Measurements from ENCODE around the gene SPINT3.

Gene SPINT3

DNA sequence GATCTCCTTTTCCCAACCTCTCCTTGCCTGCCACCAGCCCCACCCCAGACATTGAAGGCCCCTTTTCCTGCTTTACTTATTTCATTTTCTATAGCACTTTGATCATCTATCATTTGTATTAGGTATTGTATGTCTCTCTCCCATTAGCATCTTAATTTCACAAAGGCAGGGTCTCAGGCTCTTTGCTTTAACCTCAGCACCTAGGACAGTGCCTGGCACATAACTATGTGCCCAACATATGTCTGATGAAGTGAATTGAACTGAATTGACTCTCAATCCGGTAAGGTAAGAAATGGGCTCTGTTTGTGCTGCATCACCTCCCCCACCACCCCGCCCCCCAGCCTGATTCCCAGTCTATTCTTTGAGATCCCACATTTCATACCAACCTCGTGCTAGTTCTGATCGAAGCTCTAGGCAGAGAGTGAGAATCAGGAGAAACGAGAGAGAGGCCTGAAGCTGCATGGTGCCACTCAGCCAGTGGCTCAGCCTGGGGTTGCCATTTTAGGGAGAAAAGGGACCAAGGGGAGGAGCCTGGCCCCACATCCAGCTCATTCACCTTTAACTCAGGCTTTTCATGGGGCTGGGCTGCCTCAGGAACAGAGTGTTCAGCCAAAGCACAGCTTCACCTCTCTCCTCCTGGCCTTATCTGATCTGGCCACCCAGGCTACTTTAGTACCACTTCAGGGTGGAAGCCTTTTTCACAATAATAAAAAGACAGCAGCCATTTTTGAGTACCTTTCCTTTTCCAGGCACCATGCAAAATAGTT lies at the start of gene SPINT3:
SPINT3 (minus strand) TSS at position 476 of the 767 bp plus-strand sequence; CDS start at position 462, 14 bp downstream.
- DNase-seq (ENCODE audit: low spot score), result no peak

GRCh38 chr20:45564760-45565276 lies 49.4 kb upstream of the SPINT3 start:
- DNase-seq (ENCODE audit: low spot score), result no peak

DNA sequence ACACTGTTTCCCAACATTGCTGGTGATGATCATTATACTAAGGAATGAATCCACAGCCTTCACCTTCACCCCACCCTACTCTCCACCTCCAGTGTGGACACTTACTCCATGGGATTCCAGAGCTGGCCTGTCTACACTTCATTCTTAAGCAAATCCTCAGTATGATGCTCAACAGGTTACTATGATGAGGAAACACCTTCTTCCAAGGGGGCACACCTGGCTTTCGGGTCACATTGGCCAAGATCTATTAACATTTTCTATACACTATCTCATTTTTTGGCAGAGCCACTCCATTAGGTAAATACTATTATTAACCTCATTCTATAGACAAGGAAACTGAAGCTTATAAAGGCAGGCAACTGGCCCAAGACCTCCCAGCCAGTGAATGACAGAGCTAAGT lies 39.8 kb upstream of the SPINT3 start:
- DNase-seq (ENCODE audit: low spot score), result no peak

GRCh38 chr20:45552456-45552855 lies 37.0 kb upstream of the SPINT3 start:
- DNase-seq (ENCODE audit: low spot score), result no peak

DNA sequence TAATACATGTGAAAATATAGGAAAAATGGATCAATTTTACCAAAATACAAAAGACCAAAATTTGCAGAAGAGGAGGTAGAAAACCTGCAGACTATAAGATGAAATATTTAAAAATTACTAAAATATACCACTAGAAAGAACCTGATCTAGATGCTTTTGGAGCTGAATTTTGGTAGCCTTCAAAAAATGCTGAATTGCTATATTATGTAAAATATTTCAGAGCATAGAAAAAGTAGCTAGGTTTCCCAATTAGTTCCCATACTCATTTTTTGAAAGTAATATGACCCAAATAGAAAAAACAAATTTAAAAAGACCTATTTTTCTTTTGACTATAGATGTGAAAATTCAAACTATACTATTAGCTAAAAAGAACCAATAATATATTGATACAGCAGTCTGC lies 35.3 kb upstream of the SPINT3 start:
- no peak for DNase-seq (ENCODE audit: low spot score)

GRCh38 chr20:45548410-45548809 lies 33.0 kb upstream of the SPINT3 start:
- no peak for DNase-seq (ENCODE audit: low spot score)

GRCh38 chr20:45547206-45547770 lies 31.9 kb upstream of the SPINT3 start, which contains the start of gene EPPIN:
EPPIN (minus strand) TSS chr20:45547401; CDS start chr20:45547357, 44 bp downstream.
- DNase-seq (ENCODE audit: low spot score), result no peak

GRCh38 chr20:45545754-45546453 lies 30.5 kb upstream of the SPINT3 start:
- DNase-seq (ENCODE audit: low spot score), result no peak

DNA sequence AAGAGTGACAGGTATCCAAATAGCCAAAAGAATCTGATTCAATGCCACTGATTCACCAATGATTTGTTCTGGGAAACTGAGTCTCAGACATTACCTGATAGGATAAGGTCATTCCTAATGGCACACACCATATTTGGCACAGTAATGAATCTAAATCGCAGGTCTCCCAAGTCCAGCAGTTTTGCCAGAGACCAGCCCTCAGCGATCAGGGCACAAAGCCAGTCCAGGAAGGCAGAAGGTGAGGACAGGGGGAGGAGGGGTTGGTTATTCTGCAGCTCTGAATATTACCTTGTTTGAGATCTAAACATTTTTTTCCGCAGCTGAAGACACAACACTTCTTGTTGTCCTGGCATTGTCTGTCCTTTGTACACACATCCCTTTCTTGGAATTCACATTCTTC lies 29.9 kb upstream of the SPINT3 start:
- DNase-seq (ENCODE audit: low spot score), result no peak

DNA sequence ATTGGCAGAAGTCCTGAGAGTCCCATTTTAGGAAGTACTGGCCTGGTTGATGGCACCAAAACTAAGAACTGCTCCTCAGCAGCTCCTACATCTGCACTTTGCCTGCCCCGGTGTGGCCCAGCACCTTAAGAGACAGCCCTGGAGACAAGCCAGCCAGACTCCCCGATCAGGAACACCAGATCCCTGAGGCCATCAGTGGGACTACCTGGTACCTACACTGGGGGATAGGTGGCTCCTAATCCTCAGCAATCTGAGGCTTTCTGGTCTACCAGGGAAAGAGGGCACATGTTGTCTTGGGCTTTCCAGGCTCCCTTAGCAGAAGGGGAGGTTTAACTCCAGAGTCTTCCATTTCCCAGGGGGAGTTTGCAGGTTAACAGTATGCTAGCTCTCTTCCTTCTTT lies 24.0 kb upstream of the SPINT3 start, which contains the start of gene WFDC6:
WFDC6 (minus strand) TSS at position 101 of the 400 bp plus-strand sequence; CDS start at position 26, 75 bp downstream.
- DNase-seq (ENCODE audit: low spot score), result no peak

DNA sequence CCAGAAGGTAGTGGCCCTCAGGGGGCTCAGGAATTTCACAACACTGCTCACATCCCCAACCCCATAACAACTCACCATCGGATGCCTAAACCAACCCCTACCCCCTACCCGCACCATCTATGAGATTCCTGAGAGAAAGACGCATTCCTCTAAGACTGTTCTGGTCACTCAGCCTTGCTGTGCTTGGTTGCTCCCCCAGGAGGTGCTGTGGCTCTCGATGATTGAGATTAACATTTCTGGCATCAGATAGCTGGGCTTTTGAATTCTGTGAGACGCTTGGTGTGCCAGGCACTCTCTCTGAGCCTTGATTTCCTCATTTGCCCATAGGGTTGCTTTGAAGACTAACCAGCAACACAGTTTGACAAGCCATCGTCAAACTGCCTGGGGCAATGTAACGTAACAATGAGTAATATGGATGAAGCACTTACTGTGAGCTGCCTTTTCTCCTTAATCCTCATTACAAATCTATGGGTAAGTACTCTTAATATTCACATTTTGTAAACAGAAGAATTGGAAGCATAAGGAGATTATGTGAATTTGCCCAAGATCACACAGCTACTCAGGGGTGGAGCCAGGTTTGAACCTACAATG lies 22.9 kb upstream of the SPINT3 start:
- DNase-seq (ENCODE audit: low spot score), result no peak

DNA sequence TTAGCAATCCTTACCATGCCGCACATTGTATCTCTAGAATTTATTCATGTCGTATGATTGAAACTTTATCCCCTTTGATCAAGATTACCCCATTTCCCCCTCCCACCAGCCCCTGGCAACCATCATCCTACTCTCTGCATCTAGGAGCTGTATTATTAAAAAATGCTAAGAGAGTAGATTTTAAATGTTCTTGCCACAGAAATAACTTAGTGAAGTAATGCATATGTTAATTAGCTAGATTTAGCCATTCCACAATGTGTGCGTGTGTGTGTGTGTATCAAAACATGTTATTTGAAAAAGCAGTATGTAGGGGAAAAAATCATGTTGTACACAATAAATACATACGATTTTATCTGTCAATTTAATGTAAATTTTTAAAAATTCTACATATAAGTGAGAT lies 11.9 kb upstream of the SPINT3 start:
- no peak for DNase-seq (ENCODE audit: low spot score)

DNA sequence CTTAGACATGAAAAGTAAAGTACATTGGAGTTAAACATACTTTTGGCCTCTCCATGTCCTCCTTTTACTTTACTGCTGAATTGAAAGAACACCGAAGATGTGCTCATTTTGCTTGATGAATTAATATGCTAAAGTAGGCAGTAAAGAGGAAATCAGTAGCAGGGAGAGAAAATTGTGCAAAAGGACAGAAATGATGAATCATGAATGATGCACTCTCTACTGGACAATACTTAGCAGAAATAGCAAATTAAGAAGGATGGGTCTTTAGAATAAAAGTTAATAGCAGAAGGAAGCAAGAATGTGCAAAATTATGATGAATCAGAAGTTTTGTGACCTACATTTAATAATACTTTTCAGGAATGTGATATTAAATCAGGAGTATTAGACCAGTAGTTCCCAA lies 8.4 kb upstream of the SPINT3 start:
- no peak for DNase-seq (ENCODE audit: low spot score)

DNA sequence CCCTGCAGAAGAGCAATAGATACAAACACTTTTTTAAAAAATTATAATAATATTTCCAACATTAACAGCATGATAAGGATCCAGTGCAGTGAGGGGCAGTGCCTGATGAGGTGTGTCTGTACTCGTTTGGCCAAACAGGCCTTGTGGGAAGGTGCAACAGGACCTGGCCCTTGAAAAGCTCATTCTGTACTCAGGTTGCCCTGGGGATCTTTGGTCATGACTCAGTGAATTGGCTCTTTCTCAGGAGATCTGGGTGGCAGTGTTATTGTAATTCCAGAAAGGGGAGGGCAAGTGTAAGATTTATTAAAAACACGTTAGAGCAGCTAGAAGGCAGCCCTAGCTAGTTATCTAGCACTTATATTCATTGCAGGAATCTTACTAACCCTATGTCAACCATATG lies 2.9 kb upstream of the SPINT3 start:
- DNase-seq (ENCODE audit: low spot score), result no peak

DNA sequence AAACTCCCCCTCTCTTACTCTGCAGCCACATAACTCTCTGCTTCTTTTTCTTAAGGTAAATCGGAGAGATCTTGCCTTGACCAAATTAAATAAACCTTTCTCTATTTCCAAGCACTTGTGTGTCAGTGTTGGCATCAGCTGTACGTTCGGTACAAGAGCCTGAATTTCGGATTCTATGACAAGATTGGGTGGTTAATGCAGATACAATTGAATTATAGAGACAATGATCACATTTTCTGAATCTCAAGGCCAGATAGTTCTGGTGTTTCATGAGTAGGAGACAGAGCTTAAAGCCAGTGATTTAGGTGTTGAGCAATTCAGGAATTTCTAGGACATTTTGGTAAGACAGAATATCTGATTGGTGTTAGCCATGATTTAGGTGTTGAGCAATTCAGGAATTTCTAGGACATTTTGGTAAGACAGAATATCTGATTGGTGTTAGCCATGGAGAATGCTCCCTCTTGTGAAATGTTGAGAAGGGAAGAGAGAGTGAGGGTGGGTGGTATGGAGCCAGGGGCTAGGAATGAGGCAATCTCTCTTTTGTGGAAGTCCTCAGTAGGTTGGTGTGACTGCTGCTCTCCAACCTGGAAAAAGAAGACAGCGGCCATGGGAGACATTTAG lies 5.1 kb downstream of the SPINT3 start:
- no peak for DNase-seq (ENCODE audit: low spot score)

DNA sequence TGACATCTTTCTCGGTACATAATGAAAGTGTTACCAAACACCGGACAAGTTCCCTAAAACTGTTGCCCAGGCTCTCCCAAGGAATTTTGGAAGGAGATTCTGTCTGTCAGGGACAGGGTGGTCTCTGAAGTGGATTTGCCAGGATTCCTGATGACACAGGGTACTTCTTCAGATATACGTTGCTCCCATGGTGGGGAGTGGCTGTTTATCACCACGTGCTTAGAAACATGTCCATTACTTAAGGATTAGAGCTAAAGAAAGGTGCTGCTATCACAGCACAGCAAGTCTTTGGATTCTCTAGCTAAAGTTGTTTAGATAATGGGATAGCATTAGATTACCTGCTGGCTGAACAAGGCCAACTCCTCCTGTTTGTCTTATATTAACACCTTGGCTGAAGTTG lies 6.3 kb downstream of the SPINT3 start:
- no peak for DNase-seq (ENCODE audit: low spot score)

DNA sequence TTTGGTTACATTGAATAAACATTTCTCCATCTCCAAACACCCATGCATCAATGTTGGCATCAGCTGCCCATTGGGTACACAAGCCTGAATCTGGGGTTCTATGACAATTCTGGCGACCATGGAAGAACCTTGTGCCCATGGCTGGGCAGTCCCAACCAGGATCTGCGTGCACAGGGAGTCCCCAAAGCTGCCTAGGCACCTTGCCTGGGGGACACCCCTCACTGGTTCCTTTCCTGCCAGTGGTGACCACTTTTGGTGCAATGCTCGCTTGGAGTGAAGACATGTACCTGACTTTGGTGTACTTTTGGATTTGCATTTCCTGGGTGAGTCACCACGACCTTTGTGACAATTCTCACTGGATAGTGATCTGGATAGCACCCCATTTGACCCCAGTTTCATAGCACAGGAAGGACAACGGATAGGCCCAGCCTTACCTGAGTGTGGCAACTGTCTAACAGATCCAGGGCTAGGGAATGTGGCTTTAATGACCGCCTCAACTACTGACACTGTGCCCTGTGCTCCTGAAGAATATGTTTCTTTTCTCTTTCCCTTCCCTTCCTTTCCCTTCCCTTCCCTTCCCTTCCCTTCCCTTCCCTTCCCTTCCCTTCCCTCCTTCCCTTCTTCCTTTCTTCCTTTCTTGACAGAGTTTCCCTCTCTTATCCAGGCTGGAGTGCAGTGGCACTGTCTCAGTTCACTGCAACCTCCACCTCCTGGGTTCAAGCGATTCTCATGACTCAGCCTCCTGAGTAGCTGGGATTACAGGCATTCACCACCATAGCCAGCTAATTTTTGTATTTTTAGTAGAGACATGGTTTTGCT lies 7.1 kb downstream of the SPINT3 start:
- no peak for DNase-seq (ENCODE audit: low spot score)

GRCh38 chr20:45507011-45507820 lies 8.2 kb downstream of the SPINT3 start:
- DNase-seq (ENCODE audit: low spot score), result no peak

DNA sequence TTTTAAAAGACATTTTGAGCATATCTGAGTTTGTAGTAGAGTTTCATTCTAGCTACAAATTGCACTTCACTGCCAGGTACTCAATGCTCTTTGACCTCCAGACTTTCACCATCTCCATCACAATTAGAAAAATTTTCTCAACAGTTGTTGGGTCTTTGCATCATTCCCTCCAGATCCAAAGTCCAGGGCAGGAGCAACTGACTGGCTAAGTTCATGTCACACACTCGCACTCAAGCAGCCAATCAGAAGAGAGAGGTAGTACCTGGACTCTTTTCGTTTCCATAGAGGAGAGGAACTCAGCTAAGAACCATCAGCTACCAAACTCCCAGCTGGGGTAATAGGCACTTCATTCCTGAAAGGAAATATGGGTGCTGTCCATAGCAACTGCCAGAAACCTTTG lies 9.0 kb downstream of the SPINT3 start:
- no peak for DNase-seq (ENCODE audit: low spot score)

DNA sequence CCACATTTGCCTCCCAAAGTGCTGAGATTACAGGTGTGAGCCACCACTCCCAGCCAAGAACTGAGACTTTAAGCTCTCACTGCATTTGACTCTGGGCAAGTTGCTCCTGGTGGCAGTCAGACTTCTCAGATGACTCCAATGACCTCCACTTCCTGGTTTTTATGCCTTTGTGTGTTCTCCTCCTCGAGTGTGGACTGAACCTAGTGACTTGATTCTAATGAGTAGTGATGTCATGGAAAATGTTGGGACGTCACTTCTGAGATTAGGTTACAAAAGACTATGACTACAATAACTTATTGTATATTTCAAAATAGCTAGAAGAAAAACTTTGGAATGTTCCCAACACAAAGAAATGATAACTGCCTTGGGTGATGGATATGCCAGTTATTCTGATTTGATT lies 12.0 kb downstream of the SPINT3 start:
- DNase-seq (ENCODE audit: low spot score), result no peak
